HCEC 1CT (cell line): ENCODE results near the gene TBX1.
A peak's percentile ranks its signal among the peaks of the same experiment; 100 is the strongest.

Experiments
- DNase-seq: peaks from one replicate; pipeline ENCODE4 v3.0.0-alpha.2; 2017

Gene TBX1

GRCh38 chr22:19760058-19760950, at the start of gene TBX1:
TBX1 (plus strand) TSS chr22:19760778; CDS start chr22:19760844, 66 bp downstream.
- no peak for DNase-seq

- no peak for DNase-seq
These were observed 47.3 kb upstream of the TBX1 start for GRCh38 chr22:19713245-19713644.

DNA sequence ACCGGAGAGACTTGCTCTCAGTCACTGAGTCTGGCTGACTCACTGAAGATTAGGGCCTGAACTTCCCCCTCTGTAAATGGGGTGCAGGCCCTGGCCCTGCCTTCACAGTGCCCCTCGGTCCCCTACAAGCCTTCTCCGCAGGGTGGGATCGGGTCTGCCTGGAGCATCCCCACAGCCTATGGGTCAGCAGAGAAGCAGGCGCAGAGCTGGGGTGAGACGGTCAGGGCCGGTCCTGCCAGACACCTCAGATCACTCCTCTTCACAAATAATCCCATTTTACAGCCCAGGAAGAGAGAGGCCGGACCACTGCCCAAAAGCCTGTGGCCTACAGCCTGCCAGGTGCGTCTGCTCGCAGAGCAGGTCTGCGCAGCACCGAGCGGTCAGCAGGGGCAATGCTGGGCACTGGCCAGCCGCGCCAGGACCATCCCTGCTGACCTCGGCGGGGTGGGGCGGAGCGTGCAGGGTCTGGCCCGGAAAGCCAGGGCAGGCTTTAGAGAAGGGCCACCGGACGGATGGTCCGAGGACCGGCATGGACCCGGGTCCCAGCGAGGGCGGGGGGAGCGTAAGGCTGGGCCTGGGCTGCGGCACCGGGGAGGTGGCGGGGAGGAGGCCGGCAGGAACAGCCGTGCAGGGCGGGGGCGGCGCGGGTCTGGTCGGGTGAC, 46.8 kb upstream of the TBX1 start:
- DNase-seq, result no peak

- no peak for DNase-seq
These were observed 46.0 kb upstream of the TBX1 start, which contains the start of gene SEPTIN5 for GRCh38 chr22:19714312-19715187. SEPTIN5 (plus strand) TSS chr22:19714503; CDS start chr22:19714589, 86 bp downstream.

GRCh38 chr22:19715188-19715930, 45.2 kb upstream of the TBX1 start:
- no peak for DNase-seq

GRCh38 chr22:19716041-19716828, 44.3 kb upstream of the TBX1 start:
- DNase-seq, result no peak

DNA sequence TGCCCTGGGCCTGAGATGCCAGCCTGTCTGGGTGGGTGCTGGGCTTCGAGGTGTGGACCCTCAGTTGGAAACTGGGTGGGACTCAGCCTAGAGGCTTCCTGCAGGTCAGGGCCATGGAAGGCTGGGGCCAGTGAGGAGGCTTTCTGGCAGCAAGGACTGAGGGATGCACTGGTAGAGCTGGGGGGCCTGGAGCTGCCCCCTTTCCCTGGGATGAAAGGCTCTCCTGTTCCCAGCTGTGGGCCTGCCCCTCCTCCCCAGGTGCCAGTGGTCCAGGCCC, 43.8 kb upstream of the TBX1 start:
- DNase-seq, result no peak

- no peak for DNase-seq
These were observed 43.4 kb upstream of the TBX1 start for GRCh38 chr22:19717181-19717580.

DNA sequence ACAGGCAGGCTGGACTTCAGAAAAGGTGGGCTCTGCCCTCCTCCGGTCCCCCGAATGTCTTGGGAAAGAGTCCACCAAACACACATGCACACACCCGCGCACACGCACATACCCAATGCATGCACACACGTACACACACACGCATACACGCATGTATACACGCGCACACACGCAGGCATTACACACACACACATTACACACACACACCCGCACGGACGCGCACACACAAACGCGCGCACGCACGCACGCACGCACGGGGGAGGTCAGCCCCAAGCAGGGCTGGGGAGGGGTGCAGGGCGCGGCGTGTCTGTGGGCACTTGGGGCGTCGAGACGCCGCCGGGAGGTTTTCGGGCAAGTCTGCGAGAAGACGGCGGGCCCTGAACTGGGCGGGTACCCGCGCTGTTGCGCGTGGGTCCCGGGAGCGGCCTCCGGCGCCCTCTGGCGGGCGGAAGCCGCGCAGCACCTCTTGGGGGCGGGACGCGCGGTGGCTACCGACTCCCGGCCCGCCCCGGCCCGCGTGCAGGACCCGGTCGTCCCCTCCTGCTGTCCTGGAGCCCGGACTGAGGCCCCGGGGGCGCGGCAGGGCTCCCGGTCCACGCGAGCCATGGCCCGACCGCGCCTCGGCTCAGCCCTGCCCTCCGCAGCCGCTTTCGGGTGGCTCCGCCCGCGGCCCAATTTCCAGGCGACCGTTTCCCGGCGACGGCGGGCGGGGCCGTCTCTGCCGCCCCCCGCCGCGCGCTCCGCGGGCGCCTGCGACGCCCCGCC, 42.7 kb upstream of the TBX1 start:
- peak; percentile 46 for DNase-seq

DNA sequence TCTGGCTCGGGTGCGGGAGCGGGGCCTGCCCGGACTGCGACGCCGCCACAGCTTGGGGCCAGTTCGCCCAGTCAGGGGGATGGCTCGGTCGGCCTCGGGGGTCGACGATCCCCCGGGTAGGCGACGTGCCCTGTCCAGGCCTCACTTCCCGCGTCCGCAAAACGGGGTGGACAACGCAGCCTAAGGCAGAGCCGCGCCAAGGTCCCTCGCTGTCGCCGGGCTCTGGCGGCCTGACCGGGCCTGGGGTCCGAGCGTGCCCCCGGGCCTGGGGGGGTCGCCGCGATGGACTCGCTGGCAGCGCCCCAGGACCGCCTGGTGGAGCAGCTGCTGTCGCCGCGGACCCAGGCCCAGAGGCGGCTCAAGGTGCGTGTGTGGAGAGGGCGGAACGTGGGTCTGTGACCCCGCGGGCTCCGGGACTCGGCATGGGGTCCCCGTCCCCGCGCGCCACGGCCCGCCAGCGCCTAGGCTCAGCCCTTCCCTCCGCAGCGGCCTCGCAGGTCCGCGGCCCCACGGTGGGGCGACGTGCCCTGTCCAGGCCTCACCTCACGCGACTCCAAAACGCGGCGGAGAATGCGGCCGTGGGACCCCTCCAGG, 42.0 kb upstream of the TBX1 start:
- DNase-seq, result no peak

DNA sequence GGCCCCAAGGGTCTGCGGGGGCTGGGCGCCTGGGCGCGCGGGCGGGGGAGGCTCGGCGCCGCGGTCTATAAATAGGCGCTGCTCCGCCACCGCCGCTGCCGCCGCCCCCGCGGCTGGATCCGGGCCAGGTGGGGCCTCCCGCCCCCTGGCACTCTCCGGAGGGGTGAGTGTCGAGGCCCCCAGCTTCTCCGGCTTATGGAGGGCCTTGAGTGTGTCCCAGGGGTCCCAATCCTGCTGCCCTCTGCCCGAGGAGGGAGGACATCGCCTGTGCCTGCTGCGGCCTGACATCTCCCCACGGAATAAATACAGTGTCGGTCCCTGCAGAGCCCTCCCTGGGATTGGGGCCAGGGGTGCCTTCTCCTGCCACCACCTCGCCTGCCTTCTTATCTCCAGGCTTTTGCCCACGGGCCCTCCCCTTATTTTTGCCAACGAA, 41.5 kb upstream of the TBX1 start:
- no peak for DNase-seq

GRCh38 chr22:19719488-19720021, 41.0 kb upstream of the TBX1 start:
- DNase-seq, result no peak

DNA sequence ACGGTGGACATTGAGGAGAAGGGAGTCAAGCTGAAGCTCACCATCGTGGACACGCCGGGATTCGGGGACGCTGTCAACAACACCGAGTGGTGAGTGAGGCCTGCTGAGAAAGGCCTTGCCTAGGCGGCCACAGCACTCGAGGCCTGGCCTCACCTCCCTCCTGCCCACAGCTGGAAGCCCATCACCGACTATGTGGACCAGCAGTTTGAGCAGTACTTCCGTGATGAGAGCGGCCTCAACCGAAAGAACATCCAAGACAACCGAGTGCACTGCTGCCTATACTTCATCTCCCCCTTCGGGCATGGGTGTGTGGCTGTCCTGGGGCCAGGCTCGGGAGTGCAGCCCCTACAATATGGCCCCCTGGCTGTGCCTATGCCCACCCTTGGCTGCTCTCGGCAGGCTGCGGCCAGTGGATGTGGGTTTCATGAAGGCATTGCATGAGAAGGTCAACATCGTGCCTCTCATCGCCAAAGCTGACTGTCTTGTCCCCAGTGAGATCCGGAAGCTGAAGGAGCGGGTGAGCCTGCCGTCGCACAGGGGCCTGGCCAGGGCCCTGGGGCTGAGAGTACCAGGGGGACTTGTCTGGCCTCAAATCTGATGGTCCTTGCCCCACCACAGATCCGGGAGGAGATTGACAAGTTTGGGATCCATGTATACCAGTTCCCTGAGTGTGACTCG, 40.3 kb upstream of the TBX1 start:
- no peak for DNase-seq

DNA sequence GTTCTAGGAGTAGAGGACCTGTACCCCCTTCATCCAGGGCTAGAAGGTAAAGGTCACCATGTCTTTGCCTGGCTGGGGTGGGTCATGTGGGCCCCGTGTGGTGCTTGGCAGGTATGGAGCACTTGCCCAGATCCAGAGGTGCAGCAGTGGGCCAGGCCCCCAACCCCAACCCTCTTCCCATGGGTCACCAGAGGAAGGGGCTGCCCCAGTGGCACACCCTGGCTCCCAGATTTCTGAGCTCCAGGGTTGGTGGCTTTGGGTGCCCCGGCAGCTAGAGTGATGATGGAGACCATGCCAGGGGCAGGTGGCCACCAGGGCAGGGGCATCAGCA, 39.6 kb upstream of the TBX1 start:
- no peak for DNase-seq

- DNase-seq, result no peak
These were observed 39.0 kb upstream of the TBX1 start for GRCh38 chr22:19721330-19722177.

GRCh38 chr22:19722178-19722981, 38.2 kb upstream of the TBX1 start:
- no peak for DNase-seq

DNA sequence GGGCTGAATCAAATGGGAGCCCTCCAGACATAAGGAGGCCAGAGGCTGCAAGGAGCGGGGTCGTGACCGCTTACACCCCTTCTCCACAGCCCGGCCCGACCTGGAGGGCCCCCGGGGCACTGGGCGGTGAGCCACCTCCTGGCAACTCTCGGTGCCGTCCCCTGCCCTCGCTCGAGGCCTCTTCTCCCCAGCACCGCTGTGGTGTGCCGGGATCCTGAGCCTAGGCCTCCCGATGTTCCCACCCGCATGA, 37.7 kb upstream of the TBX1 start:
- no peak for DNase-seq
